Astrocyte (in vitro differentiated cells and primary cell): ENCODE data around the gene SAA4. TPM values are rescaled to one million over a fixed set of nuclear protein-coding genes. Genes with fewer than 3 reads are reported as not detected.

Experiments used
- DNase-seq: peaks from one replicate; pipeline ENCODE4 v3.0.0-alpha.2; 2010; ENCODE audit warnings: low read depth
- FAIRE-seq: peaks from 2 replicates; lab custom pipeline; 2011; peaks lifted over from hg19 to GRCh38; lab: Jason Lieb, UNC
- H2AFZ ChIP-seq: 2 replicates; pipeline ENCODE4 v1.6.0; 2012; ENCODE audit warnings: low read depth, low read length, inconsistent platforms
- H3K27ac ChIP-seq: 2 replicates; pipeline ENCODE4 v1.5.1; 2011; ENCODE audit warnings: low read depth, low read length, inconsistent platforms
- H3K27me3 ChIP-seq: 2 replicates; pipeline ENCODE4 v1.6.0; 2011; ENCODE audit warnings: low read length, inconsistent platforms; ENCODE audit not compliant: insufficient read depth
- H3K36me3 ChIP-seq: 2 replicates; pipeline ENCODE4 v1.5.1; 2011; ENCODE audit warnings: low read length, inconsistent platforms; ENCODE audit not compliant: insufficient read depth
- H3K4me1 ChIP-seq: 2 replicates; pipeline ENCODE4 v1.5.1; 2011; ENCODE audit warnings: low read length, inconsistent platforms; ENCODE audit not compliant: insufficient read depth
- H3K4me2 ChIP-seq: 2 replicates; pipeline ENCODE4 v1.6.0; 2012; ENCODE audit warnings: low read length, inconsistent platforms
- H3K4me3 ChIP-seq: 2 replicates; pipeline ENCODE4 v1.5.1; 2011; ENCODE audit warnings: low read depth, mild to moderate bottlenecking, low read length, inconsistent platforms; ENCODE audit not compliant: insufficient read depth
- H3K79me2 ChIP-seq: 2 replicates; pipeline ENCODE4 v1.6.0; 2012; ENCODE audit warnings: mild to moderate bottlenecking, low read length, inconsistent platforms; ENCODE audit not compliant: insufficient read depth
- H3K9ac ChIP-seq: 2 replicates; pipeline ENCODE4 v1.6.0; 2012; ENCODE audit warnings: mild to moderate bottlenecking, low read length, inconsistent platforms
- H3K9me3 ChIP-seq: 2 replicates; pipeline ENCODE4 v1.5.1; 2012; ENCODE audit warnings: low read depth, mild to moderate bottlenecking, low read length, inconsistent platforms; ENCODE audit not compliant: insufficient read depth
- H4K20me1 ChIP-seq: 2 replicates; pipeline ENCODE4 v1.6.0; 2012; ENCODE audit warnings: low read length, inconsistent platforms; ENCODE audit not compliant: insufficient read depth
- H3K27ac Mint-ChIP-seq: one replicate; pipeline ENCODE4 v1.8.0; 2021; ENCODE audit warnings: mild to moderate bottlenecking, mixed read lengths; ENCODE audit not compliant: unreplicated experiment
- H3K27me3 Mint-ChIP-seq: one replicate; pipeline ENCODE4 v1.8.0; 2021; ENCODE audit warnings: low read depth, mixed read lengths; ENCODE audit not compliant: unreplicated experiment
- H3K36me3 Mint-ChIP-seq: one replicate; pipeline ENCODE4 v1.8.0; 2021; ENCODE audit warnings: low read depth, mixed read lengths; ENCODE audit not compliant: unreplicated experiment
- H3K4me1 Mint-ChIP-seq: one replicate; pipeline ENCODE4 v1.8.0; 2021; ENCODE audit warnings: low read depth, mixed read lengths; ENCODE audit not compliant: unreplicated experiment
- H3K4me3 Mint-ChIP-seq: one replicate; pipeline ENCODE4 v1.8.0; 2021; ENCODE audit warnings: mild to moderate bottlenecking, moderate library complexity, mixed read lengths; ENCODE audit not compliant: unreplicated experiment
- H3K9me3 Mint-ChIP-seq: one replicate; pipeline ENCODE4 v1.8.0; 2021; ENCODE audit warnings: mild to moderate bottlenecking, mixed read lengths; ENCODE audit not compliant: unreplicated experiment
- EZH2 ChIP-seq: IDR thresholded peaks from 2 replicates; pipeline ENCODE4 v1.6.1; 2012; ENCODE audit warnings: mild to moderate bottlenecking, low read length, inconsistent platforms; ENCODE audit not compliant: insufficient read depth
- total RNA-seq: library from RNA; stranded (reverse); gene quantifications from 2 replicates; pipeline ENCODE4 v1.2.1, GENCODE V29; 2021
- TF ChIP-seq, protein P1 (sequence below): IDR thresholded peaks from 2 replicates; pipeline ENCODE4 v1.5.1; 2011; ENCODE audit warnings: low read depth, mild to moderate bottlenecking, inconsistent platforms, low read length, moderate library complexity; ENCODE audit not compliant: insufficient read depth

Gene SAA4
- total RNA-seq, 1 donor from 2014 or later: not detected

GRCh38 chr11:18230859-18231258, 5.7 kb downstream of the SAA4 start:
- no peaks in the 10 kb centered on the region for H3K36me3 Mint-ChIP-seq
- no peak overlapping the region for H3K27ac Mint-ChIP-seq
- Histone ChIP-seq H4K20me1 (no peaks in the 10 kb centered on the region), H3K27me3 (no peaks in the 10 kb centered on the region), H3K79me2 (no peaks in the 10 kb centered on the region), H3K27ac (no peak overlapping the region), H3K4me2 (no peak overlapping the region), H3K9me3 (no peaks in the 10 kb centered on the region), H2AFZ (no peak overlapping the region), H3K4me1 (no peaks in the 10 kb centered on the region), H3K4me3 (no peak overlapping the region), H3K36me3 (no peaks in the 10 kb centered on the region), H3K9ac (no peak overlapping the region)
- H3K4me1 Mint-ChIP-seq: no peaks in the 10 kb centered on the region
- FAIRE-seq (no peak), DNase-seq (no peak)
- H3K4me3 Mint-ChIP-seq: no peak overlapping the region
- peaks cover 12% of the 10 kb centered on the region for H3K27me3 Mint-ChIP-seq
- TF ChIP-seq, protein P1, sequence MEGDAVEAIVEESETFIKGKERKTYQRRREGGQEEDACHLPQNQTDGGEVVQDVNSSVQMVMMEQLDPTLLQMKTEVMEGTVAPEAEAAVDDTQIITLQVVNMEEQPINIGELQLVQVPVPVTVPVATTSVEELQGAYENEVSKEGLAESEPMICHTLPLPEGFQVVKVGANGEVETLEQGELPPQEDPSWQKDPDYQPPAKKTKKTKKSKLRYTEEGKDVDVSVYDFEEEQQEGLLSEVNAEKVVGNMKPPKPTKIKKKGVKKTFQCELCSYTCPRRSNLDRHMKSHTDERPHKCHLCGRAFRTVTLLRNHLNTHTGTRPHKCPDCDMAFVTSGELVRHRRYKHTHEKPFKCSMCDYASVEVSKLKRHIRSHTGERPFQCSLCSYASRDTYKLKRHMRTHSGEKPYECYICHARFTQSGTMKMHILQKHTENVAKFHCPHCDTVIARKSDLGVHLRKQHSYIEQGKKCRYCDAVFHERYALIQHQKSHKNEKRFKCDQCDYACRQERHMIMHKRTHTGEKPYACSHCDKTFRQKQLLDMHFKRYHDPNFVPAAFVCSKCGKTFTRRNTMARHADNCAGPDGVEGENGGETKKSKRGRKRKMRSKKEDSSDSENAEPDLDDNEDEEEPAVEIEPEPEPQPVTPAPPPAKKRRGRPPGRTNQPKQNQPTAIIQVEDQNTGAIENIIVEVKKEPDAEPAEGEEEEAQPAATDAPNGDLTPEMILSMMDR: no peak
- TF ChIP-seq EZH2: no peak
- peaks cover 2% of the 10 kb centered on the region for H3K9me3 Mint-ChIP-seq

DNA sequence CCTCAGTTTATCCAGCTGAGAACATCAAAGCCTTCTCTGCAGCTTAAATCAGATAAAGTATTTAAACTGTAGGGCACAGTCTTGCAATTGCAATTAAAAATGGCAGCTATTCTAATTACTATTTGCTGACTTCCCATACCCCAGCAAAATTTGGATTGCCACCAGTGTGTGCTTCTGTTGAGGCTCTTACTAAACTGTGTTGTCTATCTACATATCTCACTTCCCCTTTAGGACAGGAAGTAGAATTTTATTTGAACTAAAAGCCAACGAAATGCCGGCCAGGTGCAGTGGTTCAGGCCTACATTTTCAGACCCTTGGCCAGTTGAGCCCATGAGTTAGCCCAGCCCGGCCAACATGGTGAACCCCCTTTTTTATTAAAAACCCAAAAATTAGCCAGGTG, 7.1 kb downstream of the SAA4 start:
- no peak overlapping the region for H3K4me3 Mint-ChIP-seq
- H3K4me1 ChIP-seq: no peaks in the 10 kb centered on the region
- no peak overlapping the region for H2AFZ ChIP-seq
- H4K20me1 ChIP-seq: no peaks in the 10 kb centered on the region
- no peak for DNase-seq
- no peak for FAIRE-seq
- TF ChIP-seq, protein P1: no peak
- TF ChIP-seq EZH2: no peak
- peaks cover 12% of the 10 kb centered on the region for H3K27me3 Mint-ChIP-seq
- H3K4me1 Mint-ChIP-seq: no peaks in the 10 kb centered on the region
- H3K9me3 Mint-ChIP-seq: peaks cover 2% of the 10 kb centered on the region
- no peaks in the 10 kb centered on the region for H3K36me3 ChIP-seq
- H3K27ac ChIP-seq: no peak overlapping the region
- no peaks in the 10 kb centered on the region for H3K27me3 ChIP-seq
- no peak overlapping the region for H3K4me2 ChIP-seq
- H3K27ac Mint-ChIP-seq: no peak overlapping the region
- H3K9ac ChIP-seq: no peak overlapping the region
- H3K79me2 ChIP-seq: no peaks in the 10 kb centered on the region
- H3K9me3 ChIP-seq: no peaks in the 10 kb centered on the region
- H3K4me3 ChIP-seq: no peak overlapping the region
- no peaks in the 10 kb centered on the region for H3K36me3 Mint-ChIP-seq

DNA sequence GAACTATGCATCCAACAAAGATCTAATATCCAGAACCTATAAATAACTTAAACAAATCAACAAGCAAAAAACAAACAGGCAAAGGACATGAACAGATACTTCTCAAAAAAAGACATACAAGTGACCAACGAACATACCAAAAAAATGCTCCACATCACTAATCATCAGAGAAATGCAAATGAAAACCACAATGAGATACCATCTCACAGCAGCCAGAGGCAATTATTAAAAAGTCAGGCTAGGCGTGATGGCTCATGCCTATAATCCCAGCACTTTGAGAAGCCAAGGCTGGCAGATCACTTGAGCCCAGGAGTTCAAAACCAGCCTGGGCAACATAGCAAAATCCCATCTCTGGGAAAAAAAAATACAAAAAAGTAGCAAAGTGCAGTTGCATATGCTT, 10.7 kb downstream of the SAA4 start:
- H2AFZ ChIP-seq: no peak overlapping the region
- no peak overlapping the region for H3K27ac ChIP-seq
- Mint-ChIP-seq H3K27ac (no peak overlapping the region), H3K4me1 (no peaks in the 10 kb centered on the region), H3K27me3 (peaks cover 10% of the 10 kb centered on the region), H3K36me3 (peaks cover 1% of the 10 kb centered on the region), H3K9me3 (peaks cover 2% of the 10 kb centered on the region), H3K4me3 (no peak overlapping the region)
- DNase-seq: no peak
- TF ChIP-seq, protein P1: no peak
- TF ChIP-seq EZH2: no peak
- H3K79me2 ChIP-seq: no peaks in the 10 kb centered on the region
- no peak overlapping the region for H3K9ac ChIP-seq
- no peaks in the 10 kb centered on the region for H3K9me3 ChIP-seq
- H3K27me3 ChIP-seq: no peaks in the 10 kb centered on the region
- H4K20me1 ChIP-seq: no peaks in the 10 kb centered on the region
- H3K4me3 ChIP-seq: no peak overlapping the region
- H3K36me3 ChIP-seq: no peaks in the 10 kb centered on the region
- no peaks in the 10 kb centered on the region for H3K4me1 ChIP-seq
- FAIRE-seq: no peak
- H3K4me2 ChIP-seq: no peak overlapping the region
